Stimulated activated CD4-positive, alpha-beta T cell treated with anti-CD3 and anti-CD28 coated beads, Interleukin-12 subunit alpha, Interleukin-12 subunit beta, amount 100 ng/mL, for 24 hours (primary cell): ENCODE results near the gene MROH8.
A peak's percentile ranks its signal among the peaks of the same experiment; 100 is the strongest.

ENCODE experiments used
- DNase-seq, 2 experiments: peaks; one replicate each; pipeline ENCODE4 v3.0.0-alpha.2; 2020; ENCODE audit warnings: low read depth in 2 of 2

Gene MROH8

GRCh38 chr20:37198932-37199660 is 19.7 kb upstream of the MROH8 start:
- no peak for DNase-seq

GRCh38 chr20:37194621-37195417 is 15.5 kb upstream of the MROH8 start:
- DNase-seq: no peak

GRCh38 chr20:37193821-37194220 is 14.5 kb upstream of the MROH8 start:
- DNase-seq: no peak

GRCh38 chr20:37193226-37193625 is 13.9 kb upstream of the MROH8 start:
- no peak for DNase-seq

- DNase-seq: peak; percentile 23 to 61
Measured at GRCh38 chr20:37192137-37192854, 12.9 kb upstream of the MROH8 start.

- no peak for DNase-seq
Measured at GRCh38 chr20:37190354-37191112, 11.2 kb upstream of the MROH8 start.

GRCh38 chr20:37189416-37190016 is 10.2 kb upstream of the MROH8 start:
- DNase-seq: no peak

GRCh38 chr20:37188787-37189186 is 9.4 kb upstream of the MROH8 start:
- no peak for DNase-seq

GRCh38 chr20:37185686-37186085 is 6.3 kb upstream of the MROH8 start:
- no peak for DNase-seq

GRCh38 chr20:37179683-37180524 is 556 bp upstream of the MROH8 start:
- DNase-seq: no peak

GRCh38 chr20:37172836-37173235 is 6.5 kb downstream of the MROH8 start:
- no peak for DNase-seq

- DNase-seq: no peak
Measured at GRCh38 chr20:37166867-37167266, 12.5 kb downstream of the MROH8 start.

GRCh38 chr20:37165031-37165430 is 14.3 kb downstream of the MROH8 start:
- no peak for DNase-seq

- no peak for DNase-seq
Measured at GRCh38 chr20:37163832-37164554, 15.4 kb downstream of the MROH8 start.

GRCh38 chr20:37162646-37163045 is 16.7 kb downstream of the MROH8 start:
- DNase-seq: no peak

- DNase-seq: no peak
Measured at GRCh38 chr20:37161830-37162549, 17.4 kb downstream of the MROH8 start.

GRCh38 chr20:37160683-37161082 is 18.7 kb downstream of the MROH8 start:
- DNase-seq: no peak

- no peak for DNase-seq
Measured at GRCh38 chr20:37158248-37158647, 21.1 kb downstream of the MROH8 start.

GRCh38 chr20:37155987-37156386 is 23.4 kb downstream of the MROH8 start:
- DNase-seq: no peak
